Smooth muscle cell (in vitro differentiated cells): ENCODE results near the gene ZKSCAN1. TPM values are rescaled to one million over a fixed set of nuclear protein-coding genes. Genes with fewer than 3 reads are reported as not detected.
"Not testable (repeated sequence)": the region's sequence is repeated elsewhere in the genome, so short reads cannot be mapped to it uniquely, and the experiment has no call there.

Source experiments
- DNase-seq: peaks from one replicate; lab custom pipeline; 2025; ENCODE audit not compliant: unreplicated experiment; lab: John Stamatoyannopoulos, UW
- H2AFZ ChIP-seq: fragments of 200-600 bp; sonication (generic); 2 replicates; pipeline ENCODE4 v1.6.0; 2016; ENCODE audit warnings: antibody characterized with exemption, low read depth, mild to moderate bottlenecking
- H3F3A ChIP-seq: fragments of 200-600 bp; sonication (generic); 2 replicates; pipeline ENCODE4 v1.6.0; 2017; ENCODE audit warnings: antibody characterized with exemption, low read depth
- H3K27ac ChIP-seq: fragments of 200-600 bp; sonication (generic); 2 replicates; pipeline ENCODE4 v1.5.1; 2016; ENCODE audit warnings: low read depth, mild to moderate bottlenecking
- H3K27me3 ChIP-seq: fragments of 200-600 bp; sonication (generic); 2 replicates; pipeline ENCODE4 v1.6.1; 2016; ENCODE audit warnings: low read depth, mild to moderate bottlenecking
- H3K36me3 ChIP-seq: fragments of 200-600 bp; sonication (generic); 2 replicates; pipeline ENCODE4 v1.5.1; 2016; ENCODE audit warnings: low read depth
- H3K4me1 ChIP-seq: fragments of 200-600 bp; sonication (generic); 2 replicates; pipeline ENCODE4 v1.5.1; 2016; ENCODE audit warnings: low read depth
- H3K4me2 ChIP-seq: fragments of 200-600 bp; sonication (generic); 2 replicates; pipeline ENCODE4 v1.6.0; 2016; ENCODE audit warnings: mild to moderate bottlenecking
- H3K4me3 ChIP-seq: fragments of 200-600 bp; sonication (generic); 2 replicates; pipeline ENCODE4 v1.5.1; 2016; ENCODE audit warnings: mild to moderate bottlenecking
- H3K79me2 ChIP-seq: fragments of 200-600 bp; sonication (generic); 2 replicates; pipeline ENCODE4 v1.6.0; 2016; ENCODE audit warnings: low read depth, mild to moderate bottlenecking
- H3K9ac ChIP-seq: fragments of 200-600 bp; sonication (generic); 2 replicates; pipeline ENCODE4 v1.6.0; 2016; ENCODE audit warnings: low read depth
- H3K9me3 ChIP-seq: fragments of 200-600 bp; sonication (generic); replicated peaks from 2 replicates; pipeline ENCODE4 v1.5.1; 2016; ENCODE audit warnings: low read depth
- H4K20me1 ChIP-seq: fragments of 200-600 bp; sonication (generic); 2 replicates; pipeline ENCODE4 v1.6.0; 2016; ENCODE audit warnings: low read depth
- CTCF ChIP-seq: fragments of 200-600 bp; sonication (generic); IDR thresholded peaks from 2 replicates; pipeline ENCODE4 v1.5.1; 2017; ENCODE audit warnings: borderline replicate concordance, mild to moderate bottlenecking, antibody characterized with exemption; ENCODE audit not compliant: insufficient read depth, poor library complexity, severe bottlenecking
- WGBS: methylation state at CpG from one replicate; pipeline ENCODE4 v1.1.7; 2016; ENCODE audit warnings: low lambda C conversion rate; 5-methylcytosine and 5-hydroxymethylcytosine counted together
- polyA plus RNA-seq: library from polyadenylated mRNA; unstranded; fragments of >200 nt; fragmentation: Nextera tagmentation; extraction: Ambion mirVana; gene quantifications from 2 replicates; pipeline ENCODE4 v1.2.1, GENCODE V29; 2016
- total RNA-seq: library from RNA; depleted of rRNA; stranded (reverse); fragments of >200 nt; gene quantifications from 2 replicates; pipeline ENCODE4 v1.2.3, GENCODE V29; 2014

Gene ZKSCAN1
- total and polyA plus RNA-seq, 2 experiments from 2014 or later, result 26.0 to 43.9 TPM

GRCh38 chr7:100007887-100008286, 7.5 kb upstream of the ZKSCAN1 start:
- no peaks in the 10 kb centered on the region for H3F3A ChIP-seq
- 94% methylated on average over 3 of the region's 3 CpGs for WGBS
- no peaks in the 10 kb centered on the region for H3K4me1 ChIP-seq
- H3K4me3 ChIP-seq, result no peak overlapping the region
- H3K9ac ChIP-seq, result no peak overlapping the region
- H3K36me3 ChIP-seq, result no peaks in the 10 kb centered on the region
- no peak for DNase-seq
- no peak overlapping the region for H3K27ac ChIP-seq
- TF ChIP-seq CTCF, result no peak
- H3K79me2 ChIP-seq, result no peaks in the 10 kb centered on the region
- no peaks in the 10 kb centered on the region for H3K27me3 ChIP-seq
- H3K4me2 ChIP-seq, result no peak overlapping the region
- H4K20me1 ChIP-seq, result no peaks in the 10 kb centered on the region
- H2AFZ ChIP-seq, result no peak overlapping the region
- H3K9me3 ChIP-seq, result no peaks in the 10 kb centered on the region

GRCh38 chr7:100008525-100008924, 6.9 kb upstream of the ZKSCAN1 start:
- Histone ChIP-seq H3K36me3 (no peaks in the 10 kb centered on the region), H3K79me2 (no peaks in the 10 kb centered on the region), H3K9ac (no peak overlapping the region), H3K9me3 (no peaks in the 10 kb centered on the region), H3K4me3 (no peak overlapping the region), H2AFZ (no peak overlapping the region), H3K27me3 (no peaks in the 10 kb centered on the region), H3F3A (no peaks in the 10 kb centered on the region), H3K4me1 (no peaks in the 10 kb centered on the region), H3K4me2 (no peak overlapping the region), H3K27ac (no peak overlapping the region), H4K20me1 (no peaks in the 10 kb centered on the region)
- WGBS, result 58% methylated on average over 10 of the region's 10 CpGs
- TF ChIP-seq CTCF, result no peak
- DNase-seq, result no peak

- 92% methylated on average over 8 of the region's 8 CpGs for WGBS
- H3K4me3 ChIP-seq, result not testable (repeated sequence)
Observed at GRCh38 chr7:100009952-100010351, 5.4 kb upstream of the ZKSCAN1 start.

GRCh38 chr7:100010901-100011300, 4.5 kb upstream of the ZKSCAN1 start:
- H3K4me2 ChIP-seq, result no peak overlapping the region
- H3K4me3 ChIP-seq, result no peak overlapping the region
- H3K79me2 ChIP-seq, result peaks cover 6% of the 10 kb centered on the region
- no peak for TF ChIP-seq CTCF
- no peak overlapping the region for H2AFZ ChIP-seq
- H3K27me3 ChIP-seq, result no peaks in the 10 kb centered on the region
- H3K4me1 ChIP-seq, result no peaks in the 10 kb centered on the region
- no peaks in the 10 kb centered on the region for H3K9me3 ChIP-seq
- no peak overlapping the region for H3K9ac ChIP-seq
- 63% methylated on average over 1 of the region's 2 CpGs for WGBS
- no peak overlapping the region for H3K27ac ChIP-seq
- H4K20me1 ChIP-seq, result no peaks in the 10 kb centered on the region
- DNase-seq, result no peak
- H3F3A ChIP-seq, result no peaks in the 10 kb centered on the region
- no peaks in the 10 kb centered on the region for H3K36me3 ChIP-seq

More at GRCh38 chr7:100009952-100010351, 5.4 kb upstream of the ZKSCAN1 start:
- not testable (repeated sequence) for H3K79me2 ChIP-seq, H3K4me2 ChIP-seq, H3K4me1 ChIP-seq, H3K27ac ChIP-seq, H3F3A ChIP-seq, H4K20me1 ChIP-seq, H3K9ac ChIP-seq, DNase-seq, H3K27me3 ChIP-seq, H3K36me3 ChIP-seq, H2AFZ ChIP-seq, H3K9me3 ChIP-seq
